Esophagus squamous epithelium (tissue), 4 donors: ENCODE results near the gene HLA-DOB.

Source experiments
- POLR2A ChIP-seq, 4 donors: fragments of 450-650 bp; IDR thresholded peaks; one replicate each; pipeline ENCODE4 v1.6.1; 2017; ENCODE audit warnings: antibody characterized with exemption in 4 of 4, mild to moderate bottlenecking in 4 of 4, moderate library complexity in 3 of 4
- TF ChIP-seq, protein P1 (sequence below), 6 experiments: fragments of 450-650 bp in 4 of 6; fragments of 200-600 bp in 2 of 6; sonication (generic) in 2 of 6; IDR thresholded peaks; one replicate each; pipeline ENCODE4 v1.5.1; 2016 to 2019; ENCODE audit warnings: antibody characterized with exemption in 6 of 6, mild to moderate bottlenecking in 4 of 6, moderate library complexity in 4 of 6

DNA sequence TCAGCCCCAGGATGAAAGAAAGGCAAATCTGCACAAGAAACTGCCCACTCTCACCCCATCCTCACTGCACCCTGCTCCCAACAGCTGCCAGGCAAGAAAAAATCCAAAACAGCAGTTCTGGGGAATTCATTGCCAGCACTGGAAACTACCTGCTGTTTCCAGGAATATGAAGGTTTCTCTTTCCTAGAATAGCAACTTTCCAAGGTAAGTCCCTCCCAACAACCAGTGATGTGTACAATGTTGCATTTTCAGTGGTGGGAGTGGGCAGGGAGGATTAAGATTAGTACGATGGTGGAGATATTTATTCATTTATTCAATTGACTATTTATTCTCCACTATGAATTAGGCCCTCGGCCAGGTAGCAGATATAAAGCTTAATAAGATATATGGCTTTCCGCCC is 10.2 kb upstream of the HLA-DOB start:
- TF ChIP-seq, protein P1, sequence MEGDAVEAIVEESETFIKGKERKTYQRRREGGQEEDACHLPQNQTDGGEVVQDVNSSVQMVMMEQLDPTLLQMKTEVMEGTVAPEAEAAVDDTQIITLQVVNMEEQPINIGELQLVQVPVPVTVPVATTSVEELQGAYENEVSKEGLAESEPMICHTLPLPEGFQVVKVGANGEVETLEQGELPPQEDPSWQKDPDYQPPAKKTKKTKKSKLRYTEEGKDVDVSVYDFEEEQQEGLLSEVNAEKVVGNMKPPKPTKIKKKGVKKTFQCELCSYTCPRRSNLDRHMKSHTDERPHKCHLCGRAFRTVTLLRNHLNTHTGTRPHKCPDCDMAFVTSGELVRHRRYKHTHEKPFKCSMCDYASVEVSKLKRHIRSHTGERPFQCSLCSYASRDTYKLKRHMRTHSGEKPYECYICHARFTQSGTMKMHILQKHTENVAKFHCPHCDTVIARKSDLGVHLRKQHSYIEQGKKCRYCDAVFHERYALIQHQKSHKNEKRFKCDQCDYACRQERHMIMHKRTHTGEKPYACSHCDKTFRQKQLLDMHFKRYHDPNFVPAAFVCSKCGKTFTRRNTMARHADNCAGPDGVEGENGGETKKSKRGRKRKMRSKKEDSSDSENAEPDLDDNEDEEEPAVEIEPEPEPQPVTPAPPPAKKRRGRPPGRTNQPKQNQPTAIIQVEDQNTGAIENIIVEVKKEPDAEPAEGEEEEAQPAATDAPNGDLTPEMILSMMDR (IDR thresholded peaks at IDR 0.05) = no peak
- TF ChIP-seq POLR2A (IDR thresholded peaks at IDR 0.05) = no peak
